ENCODE data around the gene MMP15.
A peak's percentile ranks its signal among the peaks of the same experiment; 100 is the strongest.

DNA sequence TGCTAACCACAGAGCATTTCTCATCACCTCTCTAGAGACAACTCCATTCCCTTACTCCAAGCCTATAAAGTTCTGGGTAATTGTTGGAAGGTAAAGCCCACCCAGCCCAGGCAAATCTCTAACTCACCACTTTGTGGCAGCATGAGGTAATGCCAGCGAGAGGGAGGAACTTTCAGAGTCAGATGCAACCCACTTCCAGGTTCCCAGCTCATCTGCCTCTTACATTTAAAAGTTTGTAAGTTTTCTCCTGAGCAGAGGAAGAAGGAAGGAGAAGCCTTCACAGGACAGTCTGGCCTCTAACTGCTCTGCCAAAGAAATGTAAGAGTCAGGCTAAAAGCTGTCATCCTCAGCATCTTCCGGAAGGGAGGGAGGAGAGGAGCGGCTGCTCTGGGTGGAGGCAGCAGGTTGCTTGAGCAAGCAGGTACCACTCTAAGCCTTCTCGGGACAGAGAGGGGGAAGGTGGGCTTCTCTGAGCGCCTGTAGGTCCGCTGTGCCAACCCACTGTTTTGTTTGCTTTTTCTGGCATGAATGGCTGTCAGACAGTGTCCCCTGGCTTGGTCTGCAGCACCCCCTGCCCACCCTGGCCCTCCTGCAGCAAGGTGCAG is 26.1 kb upstream of the MMP15 start:
- TF ChIP-seq EZH2 (IDR thresholded peaks at IDR 0.05; ENCODE audit: borderline replicate concordance, low read length) = no peak
- TF ChIP-seq, protein P1, sequence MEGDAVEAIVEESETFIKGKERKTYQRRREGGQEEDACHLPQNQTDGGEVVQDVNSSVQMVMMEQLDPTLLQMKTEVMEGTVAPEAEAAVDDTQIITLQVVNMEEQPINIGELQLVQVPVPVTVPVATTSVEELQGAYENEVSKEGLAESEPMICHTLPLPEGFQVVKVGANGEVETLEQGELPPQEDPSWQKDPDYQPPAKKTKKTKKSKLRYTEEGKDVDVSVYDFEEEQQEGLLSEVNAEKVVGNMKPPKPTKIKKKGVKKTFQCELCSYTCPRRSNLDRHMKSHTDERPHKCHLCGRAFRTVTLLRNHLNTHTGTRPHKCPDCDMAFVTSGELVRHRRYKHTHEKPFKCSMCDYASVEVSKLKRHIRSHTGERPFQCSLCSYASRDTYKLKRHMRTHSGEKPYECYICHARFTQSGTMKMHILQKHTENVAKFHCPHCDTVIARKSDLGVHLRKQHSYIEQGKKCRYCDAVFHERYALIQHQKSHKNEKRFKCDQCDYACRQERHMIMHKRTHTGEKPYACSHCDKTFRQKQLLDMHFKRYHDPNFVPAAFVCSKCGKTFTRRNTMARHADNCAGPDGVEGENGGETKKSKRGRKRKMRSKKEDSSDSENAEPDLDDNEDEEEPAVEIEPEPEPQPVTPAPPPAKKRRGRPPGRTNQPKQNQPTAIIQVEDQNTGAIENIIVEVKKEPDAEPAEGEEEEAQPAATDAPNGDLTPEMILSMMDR (IDR thresholded peaks at IDR 0.05; ENCODE audit: low read length) = peak; percentile 32; the same call in 1 of the 2 replicates
